Measurements from ENCODE around the gene PRODH2.
A peak's percentile ranks its signal among the peaks of the same experiment; 100 is the strongest.
"Not testable (repeated sequence)": the region's sequence is repeated elsewhere in the genome, so short reads cannot be mapped to it uniquely, and the experiment has no call there.

The PRODH2 gene

DNA sequence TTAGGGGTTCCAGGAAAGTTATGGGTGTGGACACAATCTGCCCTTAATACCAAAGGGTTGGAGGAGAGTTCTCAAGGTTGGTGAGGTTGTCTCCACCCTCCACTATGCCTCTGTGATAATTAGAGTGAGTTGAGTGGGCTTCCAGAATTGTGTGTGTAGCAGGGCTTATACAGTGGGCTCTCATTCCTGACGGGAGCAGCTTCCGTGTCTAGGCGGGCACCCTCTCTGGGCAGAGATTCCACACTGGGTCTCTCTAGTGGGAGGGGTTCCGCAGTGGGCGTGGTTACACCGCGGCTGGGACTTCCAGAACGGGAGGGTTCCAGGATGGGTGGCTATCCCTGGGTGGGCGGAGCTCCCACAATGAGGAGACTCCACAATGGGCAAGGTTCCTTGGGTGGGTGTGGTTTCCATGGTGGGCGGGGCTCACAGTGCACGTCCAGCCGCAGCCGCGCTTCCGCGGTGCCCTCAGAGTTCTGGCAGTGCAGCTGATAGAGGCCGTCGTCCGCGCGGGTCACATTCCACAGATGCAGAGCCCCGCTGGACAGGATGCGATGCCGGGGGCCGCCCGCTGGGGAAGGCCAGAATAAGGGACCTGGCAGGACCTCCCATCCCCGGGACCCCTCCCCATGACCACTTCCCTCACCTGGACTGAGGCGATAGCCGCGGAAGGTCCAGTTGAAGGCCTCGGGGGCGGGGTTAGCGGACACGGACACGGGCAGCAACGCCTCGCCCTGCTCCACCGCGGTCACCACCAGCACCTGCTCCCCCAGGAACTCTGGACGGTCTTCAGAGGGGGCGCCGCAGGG, 31.2 kb upstream of the PRODH2 start:
- DNase-seq = no peak

- no peak for DNase-seq
Measured at GRCh38 chr19:35842666-35843272, 30.1 kb upstream of the PRODH2 start.

DNA sequence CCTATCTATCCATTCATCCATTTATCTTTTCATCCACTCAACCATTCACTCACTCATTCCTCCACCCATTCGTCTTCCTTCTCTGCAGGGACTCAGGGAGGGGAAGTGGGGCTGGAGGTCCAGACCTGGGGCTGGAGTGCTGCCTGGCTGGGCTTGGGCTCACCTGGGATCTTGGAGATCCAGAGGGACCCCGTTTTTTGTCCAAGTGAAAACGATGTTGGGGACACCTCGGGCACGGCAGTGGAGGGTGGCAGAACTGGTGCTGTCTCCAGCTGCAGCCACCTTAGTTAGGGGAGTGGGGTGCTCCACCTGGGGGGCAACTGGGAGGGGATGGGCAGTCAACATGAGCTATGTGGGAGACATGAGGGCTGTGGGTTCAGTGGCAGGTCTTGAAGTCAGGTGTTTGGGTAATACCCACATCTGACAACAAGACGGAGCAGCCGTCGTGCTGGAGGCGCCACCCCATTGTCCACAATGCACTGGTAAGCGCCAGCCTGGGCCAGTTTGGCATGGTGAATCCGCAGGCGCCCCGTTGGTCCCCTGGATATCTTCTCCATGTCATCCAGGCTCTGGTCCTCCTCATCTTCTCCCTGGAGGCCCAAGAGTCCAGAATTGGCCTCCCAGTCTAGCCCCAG, 29.4 kb upstream of the PRODH2 start:
- no peak for DNase-seq

GRCh38 chr19:35836096-35836495, 23.5 kb upstream of the PRODH2 start:
- DNase-seq = not testable (repeated sequence)

- no peak for DNase-seq
Measured at GRCh38 chr19:35833972-35834371, 21.3 kb upstream of the PRODH2 start.

DNA sequence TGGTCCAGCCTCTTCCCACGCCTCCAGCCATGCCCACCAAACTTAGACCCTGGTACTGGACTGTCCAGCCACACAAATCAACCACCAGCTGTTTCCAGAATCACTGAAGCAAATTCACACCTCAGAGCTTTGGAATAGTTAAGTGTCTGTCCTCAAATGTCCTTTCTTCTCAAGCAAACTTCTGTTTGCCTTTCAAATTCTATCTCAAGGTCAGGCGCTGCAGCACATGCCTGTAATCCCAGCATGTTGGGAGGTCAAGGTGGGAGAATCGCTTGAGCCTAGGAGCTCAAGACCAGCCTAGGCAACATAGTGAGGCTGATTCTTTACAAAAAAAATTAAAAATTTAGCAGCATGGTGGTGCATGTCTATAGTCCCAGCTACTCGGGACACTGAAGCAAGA, 19.4 kb upstream of the PRODH2 start:
- DNase-seq = no peak

- DNase-seq = no peak
Measured at GRCh38 chr19:35830986-35831385, 18.3 kb upstream of the PRODH2 start.

- DNase-seq = no peak
Measured at GRCh38 chr19:35828692-35829301, 16.2 kb upstream of the PRODH2 start.

GRCh38 chr19:35824150-35824549, 11.5 kb upstream of the PRODH2 start:
- DNase-seq = no peak

DNA sequence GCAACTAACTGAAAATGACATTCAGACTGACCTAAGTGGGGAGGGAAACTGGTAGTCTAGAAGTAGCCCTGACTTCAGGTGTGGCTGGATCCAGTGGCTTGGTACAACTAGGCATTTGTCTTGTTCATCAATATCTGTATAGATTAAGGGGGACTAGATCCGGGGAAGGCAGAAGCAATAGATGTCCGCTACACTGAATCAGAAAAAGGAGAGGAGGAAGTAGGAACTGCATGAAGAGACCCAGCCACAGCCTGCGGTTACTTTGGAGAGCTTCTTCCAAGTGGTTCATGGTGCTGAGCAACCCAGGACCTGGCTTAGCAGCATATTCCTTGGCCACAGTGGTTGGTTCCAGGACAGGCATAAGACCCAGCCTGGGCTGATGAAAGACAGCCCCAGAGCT, 9.9 kb upstream of the PRODH2 start:
- DNase-seq = no peak

GRCh38 chr19:35818445-35818844, 5.8 kb upstream of the PRODH2 start:
- DNase-seq = no peak

DNA sequence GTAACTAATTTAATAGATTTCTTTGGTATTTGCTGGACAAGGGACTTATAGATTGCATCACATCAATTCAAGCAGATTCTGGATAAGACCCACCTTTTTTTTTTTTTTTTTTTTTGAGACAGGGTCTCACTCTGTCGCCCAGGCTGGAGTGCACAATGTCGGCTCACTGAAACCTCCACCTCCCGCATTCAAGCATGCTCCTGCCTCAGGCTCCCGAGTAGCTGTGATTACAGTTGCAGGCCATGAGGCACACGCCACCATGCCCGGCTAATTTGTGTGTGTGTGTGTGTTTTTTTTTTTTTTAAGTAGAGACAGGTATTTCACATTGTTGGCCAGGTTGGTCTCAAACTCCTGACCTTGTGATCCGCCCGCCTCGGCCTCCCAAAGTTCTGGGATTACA, 4.2 kb upstream of the PRODH2 start:
- no peak for DNase-seq

- DNase-seq = no peak
Measured at GRCh38 chr19:35816262-35816661, 3.6 kb upstream of the PRODH2 start.

DNA sequence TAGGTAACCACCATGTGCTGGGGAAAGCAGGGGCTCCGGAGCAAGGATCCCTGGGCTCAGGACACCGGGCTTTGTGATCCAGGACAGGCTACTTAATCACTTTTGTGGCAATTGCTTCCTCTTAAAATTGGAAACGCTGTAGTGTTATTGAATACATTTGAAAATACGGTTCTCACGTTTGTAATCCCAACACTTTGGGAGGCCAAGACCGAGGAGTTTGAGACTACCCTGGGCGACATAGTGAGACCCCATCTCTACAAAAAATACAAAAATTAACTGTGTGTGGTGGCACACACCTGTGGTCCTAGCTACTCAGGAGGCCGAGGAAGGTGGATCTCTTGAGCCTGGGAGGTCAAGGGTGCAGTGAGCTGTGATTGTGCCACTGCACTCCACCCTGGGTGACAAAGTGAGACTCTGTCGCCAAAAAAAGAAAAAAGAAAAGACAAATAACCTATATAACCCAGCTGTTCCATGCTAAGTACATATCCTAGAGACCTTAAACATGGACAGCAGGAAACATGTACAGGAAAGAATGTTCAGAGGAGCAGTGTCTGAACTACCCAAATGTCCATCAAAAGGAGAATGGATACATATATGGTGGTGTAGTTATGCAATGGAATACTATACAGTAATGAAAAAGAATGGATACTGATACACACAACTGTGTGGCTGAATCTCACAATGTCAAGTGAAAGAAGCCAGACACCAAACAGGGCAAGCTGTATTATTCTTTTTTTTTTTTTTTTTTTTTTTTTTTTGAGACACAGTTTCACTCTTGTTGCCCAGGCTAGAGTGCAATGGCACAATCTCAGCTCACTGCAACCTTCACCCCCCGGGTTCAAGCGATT, 622 bp upstream of the PRODH2 start:
- DNase-seq = no peak

- DNase-seq = no peak
Measured at GRCh38 chr19:35811317-35812219, 1.1 kb downstream of the PRODH2 start.

DNA sequence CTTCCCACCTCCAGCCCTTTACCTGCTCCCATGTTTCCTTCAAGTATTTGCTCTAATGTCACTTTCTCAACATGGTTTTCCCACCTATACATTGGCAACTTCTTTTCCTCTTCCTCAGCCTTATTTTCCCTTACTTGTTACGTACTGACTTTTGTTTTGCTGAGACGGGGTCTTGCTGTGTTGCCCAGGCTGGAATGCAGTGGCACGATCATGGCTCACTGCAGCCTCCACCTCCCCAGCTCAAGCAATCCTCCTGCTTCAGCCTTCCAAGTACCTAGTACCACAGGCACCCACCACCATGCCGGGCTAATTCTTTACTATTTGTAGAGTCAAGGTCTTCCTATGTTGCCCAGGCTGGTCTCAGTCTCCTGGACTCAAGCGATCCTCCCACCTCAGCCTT, 5.0 kb downstream of the PRODH2 start:
- no peak for DNase-seq

- DNase-seq = no peak
Measured at GRCh38 chr19:35806597-35806996, 6.0 kb downstream of the PRODH2 start.

DNA sequence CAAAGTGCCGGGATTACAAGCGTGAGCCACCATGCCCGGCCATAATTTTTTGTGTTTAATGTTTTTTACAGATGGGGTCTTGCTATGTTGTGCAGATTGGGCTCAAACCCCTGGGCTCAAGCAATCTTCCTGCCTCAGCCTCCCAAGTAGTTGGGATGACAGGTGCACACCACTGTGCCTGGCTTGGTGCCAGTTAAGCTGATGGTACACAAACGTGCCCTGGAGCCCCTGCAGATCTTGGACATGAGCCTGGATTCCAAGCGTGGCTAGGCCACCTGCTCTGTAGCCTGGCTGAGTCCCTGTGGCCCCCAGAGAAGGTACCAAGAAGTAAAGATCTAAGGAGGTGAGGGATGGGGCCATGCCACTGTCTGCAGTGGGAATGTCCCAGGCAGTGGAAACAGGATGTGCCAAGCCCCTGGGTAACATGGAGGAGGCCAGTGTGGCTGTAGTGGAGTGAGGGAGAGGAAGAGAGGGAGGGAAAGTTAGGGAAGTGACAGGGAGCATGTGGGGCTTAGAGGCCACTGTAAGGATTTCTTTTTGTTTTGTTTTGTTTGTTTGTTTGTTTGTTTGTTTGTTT, 7.0 kb downstream of the PRODH2 start:
- DNase-seq = peak; percentile 39

GRCh38 chr19:35801828-35802227, 10.8 kb downstream of the PRODH2 start:
- no peak for DNase-seq

GRCh38 chr19:35797663-35798062, 15.0 kb downstream of the PRODH2 start:
- DNase-seq = no peak

Data from DMS79 treated with DMSO at 0.1 percent for 48 hours (cell line).